IPS DF 6.9 (cell line): ENCODE measurements around the gene MAGI2.

ENCODE experiments used
- DNase-seq: peaks from one replicate; pipeline ENCODE4 v3.0.0-alpha.2; 2013; ENCODE audit warnings: low read depth, low spot score
- H3K27ac ChIP-seq: one replicate; pipeline ENCODE4 v1.5.1; 2013; ENCODE audit warnings: low read length, control low read depth
- H3K27me3 ChIP-seq: 2 replicates; pipeline ENCODE4 v1.6.1; 2013; ENCODE audit warnings: mild to moderate bottlenecking, low read length; ENCODE audit not compliant: control insufficient read depth, insufficient read depth
- H3K36me3 ChIP-seq: 2 replicates; pipeline ENCODE4 v1.6.1; 2013; ENCODE audit warnings: low read length; ENCODE audit not compliant: control insufficient read depth, insufficient read depth
- H3K4me1 ChIP-seq: 2 replicates; pipeline ENCODE4 v1.6.1; 2013; ENCODE audit warnings: low read length; ENCODE audit not compliant: control insufficient read depth, insufficient read depth
- H3K4me3 ChIP-seq: 2 replicates; pipeline ENCODE4 v1.5.1; 2013; ENCODE audit warnings: mild to moderate bottlenecking, low read length
- H3K9me3 ChIP-seq: 2 replicates; pipeline ENCODE4 v1.6.1; 2013; ENCODE audit warnings: low read length, inconsistent platforms; ENCODE audit not compliant: control insufficient read depth, insufficient read depth
- WGBS: extraction: QIAGEN DNeasy Blood & Tissue Kit; methylation state at CpG from one replicate; pipeline ENCODE4 v1.1.7; 2013; ENCODE audit warnings: mixed read lengths, missing lambda C conversion rate; ENCODE audit not compliant: insufficient read length, insufficient coverage; 5-methylcytosine and 5-hydroxymethylcytosine counted together

Gene MAGI2

GRCh38 chr7:78350391-78350790, 1103.1 kb downstream of the MAGI2 start:
- Histone ChIP-seq H3K9me3 (no peaks in the 10 kb centered on the region), H3K27me3 (no peaks in the 10 kb centered on the region), H3K4me3 (no peak overlapping the region), H3K36me3 (no peaks in the 10 kb centered on the region), H3K4me1 (no peaks in the 10 kb centered on the region), H3K27ac (no peak overlapping the region)
- DNase-seq = no peak
- WGBS = no CpG with 5 or more reads among the region's 1 CpG

GRCh38 chr7:78346827-78347226, 1106.6 kb downstream of the MAGI2 start:
- Histone ChIP-seq H3K27ac (no peak overlapping the region), H3K9me3 (no peaks in the 10 kb centered on the region), H3K4me3 (no peak overlapping the region), H3K36me3 (no peaks in the 10 kb centered on the region), H3K27me3 (no peaks in the 10 kb centered on the region), H3K4me1 (no peaks in the 10 kb centered on the region)
- WGBS = no CpG with 5 or more reads among the region's 4 CpGs
- DNase-seq = no peak

GRCh38 chr7:78345979-78346378, 1107.5 kb downstream of the MAGI2 start:
- no CpG with 5 or more reads among the region's 3 CpGs for WGBS
- Histone ChIP-seq H3K27me3 (no peaks in the 10 kb centered on the region), H3K9me3 (no peaks in the 10 kb centered on the region), H3K36me3 (no peaks in the 10 kb centered on the region), H3K4me1 (no peaks in the 10 kb centered on the region), H3K4me3 (no peak overlapping the region), H3K27ac (no peak overlapping the region)
- DNase-seq = no peak

GRCh38 chr7:78345293-78345911, 1108.1 kb downstream of the MAGI2 start:
- H3K27ac ChIP-seq = no peak overlapping the region
- no peaks in the 10 kb centered on the region for H3K27me3 ChIP-seq
- no peak overlapping the region for H3K4me3 ChIP-seq
- WGBS = no CpG with 5 or more reads among the region's 14 CpGs
- DNase-seq = no peak
- H3K9me3 ChIP-seq = no peaks in the 10 kb centered on the region
- no peaks in the 10 kb centered on the region for H3K36me3 ChIP-seq
- H3K4me1 ChIP-seq = no peaks in the 10 kb centered on the region

- no CpG with 5 or more reads among the region's 3 CpGs for whole genome bisulfite sequencing
- H3K4me1 ChIP-seq = no peaks in the 10 kb centered on the region
- no peaks in the 10 kb centered on the region for H3K9me3 ChIP-seq
- DNase-seq = no peak
- no peaks in the 10 kb centered on the region for H3K36me3 ChIP-seq
- H3K27me3 ChIP-seq = no peaks in the 10 kb centered on the region; the same call in 1 of the 2 replicates
- H3K27ac ChIP-seq = no peak overlapping the region
- H3K4me3 ChIP-seq = no peak overlapping the region
Observed at GRCh38 chr7:78334426-78334825, 1119.0 kb downstream of the MAGI2 start.

- no CpG with 5 or more reads among the region's 8 CpGs for WGBS
Observed at GRCh38 chr7:78333530-78334425, 1119.7 kb downstream of the MAGI2 start.

GRCh38 chr7:78329001-78329655, 1124.3 kb downstream of the MAGI2 start:
- no peaks in the 10 kb centered on the region for H3K9me3 ChIP-seq
- H3K36me3 ChIP-seq = no peaks in the 10 kb centered on the region
- no peak for DNase-seq
- H3K4me3 ChIP-seq = no peak overlapping the region
- no peaks in the 10 kb centered on the region for H3K27me3 ChIP-seq
- H3K27ac ChIP-seq = no peak overlapping the region
- H3K4me1 ChIP-seq = no peaks in the 10 kb centered on the region
- no CpG with 5 or more reads among the region's 1 CpG for WGBS

More at GRCh38 chr7:78333530-78334425, 1119.7 kb downstream of the MAGI2 start:
- no peak overlapping the region for H3K4me3 ChIP-seq
- no peak for DNase-seq
- no peak overlapping the region for H3K27ac ChIP-seq
- no peaks in the 10 kb centered on the region for H3K4me1 ChIP-seq
- no peaks in the 10 kb centered on the region for H3K9me3 ChIP-seq
- H3K27me3 ChIP-seq = no peaks in the 10 kb centered on the region; the same call in 1 of the 2 replicates
- H3K36me3 ChIP-seq = no peaks in the 10 kb centered on the region

- H3K27me3 ChIP-seq = no peaks in the 10 kb centered on the region
- H3K36me3 ChIP-seq = no peaks in the 10 kb centered on the region
- no peak overlapping the region for H3K4me3 ChIP-seq
- DNase-seq = no peak
- H3K9me3 ChIP-seq = no peaks in the 10 kb centered on the region
- no peak overlapping the region for H3K27ac ChIP-seq
- no peaks in the 10 kb centered on the region for H3K4me1 ChIP-seq
- no CpG with 5 or more reads among the region's 1 CpG for WGBS
Observed at GRCh38 chr7:78327718-78328117, 1125.7 kb downstream of the MAGI2 start.

GRCh38 chr7:78326876-78327275, 1126.6 kb downstream of the MAGI2 start:
- Histone ChIP-seq H3K27me3 (no peaks in the 10 kb centered on the region), H3K4me3 (no peak overlapping the region), H3K36me3 (no peaks in the 10 kb centered on the region), H3K27ac (no peak overlapping the region), H3K4me1 (no peaks in the 10 kb centered on the region), H3K9me3 (no peaks in the 10 kb centered on the region)
- DNase-seq = no peak
- no CpG with 5 or more reads among the region's 1 CpG for WGBS

- H3K36me3 ChIP-seq = no peaks in the 10 kb centered on the region
- H3K4me3 ChIP-seq = no peak overlapping the region
- H3K27me3 ChIP-seq = no peaks in the 10 kb centered on the region
- no peak overlapping the region for H3K27ac ChIP-seq
- no peaks in the 10 kb centered on the region for H3K4me1 ChIP-seq
- WGBS = no CpG with 5 or more reads among the region's 2 CpGs
- DNase-seq = no peak
- H3K9me3 ChIP-seq = no peaks in the 10 kb centered on the region
Observed at GRCh38 chr7:78326189-78326588, 1127.3 kb downstream of the MAGI2 start.
